ENCODE results near the gene DNAJB12.
A peak's percentile ranks its signal among the peaks of the same experiment; 100 is the strongest.

Gene DNAJB12

GRCh38 chr10:72323771-72324191, 30.9 kb downstream of the DNAJB12 start:
- TF ChIP-seq EZH2phosphoT487 (IDR thresholded peaks at IDR 0.05; ENCODE audit: low read depth) (no peak), CTCF (IDR thresholded peaks at IDR 0.05; ENCODE audit: low read depth, low read length) (no peak)
- no peaks in the 10 kb centered on the region for H3K36me3 ChIP-seq (replicated peaks; ENCODE audit: low read depth, low read length)
- no peaks in the 10 kb centered on the region for H3K9me3 ChIP-seq (ENCODE audit: insufficient read depth, low read length)
- H3K79me2 ChIP-seq (ENCODE audit: low read length) = no peaks in the 10 kb centered on the region
- H3K4me3 ChIP-seq (ENCODE audit: low read length) = no peak overlapping the region
- no peaks in the 10 kb centered on the region for H3K27me3 ChIP-seq (ENCODE audit: low read depth, low read length)
- peaks cover 54% of the 10 kb centered on the region for H3K4me1 ChIP-seq (ENCODE audit: low read length)
- H3K4me2 ChIP-seq (ENCODE audit: low read length) = no peak overlapping the region
- no peaks in the 10 kb centered on the region for H4K20me1 ChIP-seq (ENCODE audit: insufficient read depth, low read length)
- no peak overlapping the region for H2AFZ ChIP-seq (ENCODE audit: low read depth, low read length)
- H3K9ac ChIP-seq (ENCODE audit: low read length) = no peak overlapping the region
- no peak overlapping the region for H3K27ac ChIP-seq (ENCODE audit: low read length)

- no peaks in the 10 kb centered on the region for H4K20me1 ChIP-seq (ENCODE audit: insufficient read depth, low read length)
- no peaks in the 10 kb centered on the region for H3K27me3 ChIP-seq (ENCODE audit: low read depth, low read length)
- no peak overlapping the region for H3K27ac ChIP-seq (ENCODE audit: low read length)
- no peak overlapping the region for H3K4me2 ChIP-seq (ENCODE audit: low read length)
- no peak overlapping the region for H3K4me3 ChIP-seq (ENCODE audit: low read length)
- H3K4me1 ChIP-seq (ENCODE audit: low read length) = peaks cover 54% of the 10 kb centered on the region
- no peaks in the 10 kb centered on the region for H3K36me3 ChIP-seq (replicated peaks; ENCODE audit: low read depth, low read length)
- H3K79me2 ChIP-seq (ENCODE audit: low read length) = no peaks in the 10 kb centered on the region
- no peak overlapping the region for H2AFZ ChIP-seq (ENCODE audit: low read depth, low read length)
- TF ChIP-seq CTCF (IDR thresholded peaks at IDR 0.05; ENCODE audit: low read depth, low read length) = no peak
- TF ChIP-seq EZH2phosphoT487 (IDR thresholded peaks at IDR 0.05; ENCODE audit: low read depth) = no peak
- no peaks in the 10 kb centered on the region for H3K9me3 ChIP-seq (ENCODE audit: insufficient read depth, low read length)
- H3K9ac ChIP-seq (ENCODE audit: low read length) = no peak overlapping the region
Measured at GRCh38 chr10:72323108-72323749, 31.5 kb downstream of the DNAJB12 start.

GRCh38 chr10:72322280-72323058, 32.2 kb downstream of the DNAJB12 start:
- no peaks in the 10 kb centered on the region for H3K9me3 ChIP-seq (ENCODE audit: insufficient read depth, low read length)
- H3K79me2 ChIP-seq (ENCODE audit: low read length) = no peaks in the 10 kb centered on the region
- H3K9ac ChIP-seq (ENCODE audit: low read length) = no peak overlapping the region
- no peaks in the 10 kb centered on the region for H3K36me3 ChIP-seq (replicated peaks; ENCODE audit: low read depth, low read length)
- peaks cover 52% of the 10 kb centered on the region for H3K4me1 ChIP-seq (ENCODE audit: low read length)
- TF ChIP-seq EZH2phosphoT487 (IDR thresholded peaks at IDR 0.05; ENCODE audit: low read depth) (no peak), CTCF (IDR thresholded peaks at IDR 0.05; ENCODE audit: low read depth, low read length) (no peak)
- H3K27me3 ChIP-seq (ENCODE audit: low read depth, low read length) = no peaks in the 10 kb centered on the region
- no peak overlapping the region for H3K27ac ChIP-seq (ENCODE audit: low read length)
- H2AFZ ChIP-seq (ENCODE audit: low read depth, low read length) = no peak overlapping the region
- 0 out of 2 replicates have a peak overlapping the region, but pooled peaks have one; percentile 7 for H3K4me2 ChIP-seq (ENCODE audit: low read length)
- H4K20me1 ChIP-seq (ENCODE audit: insufficient read depth, low read length) = no peaks in the 10 kb centered on the region
- no peak overlapping the region for H3K4me3 ChIP-seq (ENCODE audit: low read length)

GRCh38 chr10:72322030-72322279, 32.8 kb downstream of the DNAJB12 start:
- no peak overlapping the region for H3K27ac ChIP-seq (ENCODE audit: low read length)
- H3K4me2 ChIP-seq (ENCODE audit: low read length) = no peak overlapping the region
- no peak overlapping the region for H2AFZ ChIP-seq (ENCODE audit: low read depth, low read length)
- H3K27me3 ChIP-seq (ENCODE audit: low read depth, low read length) = no peaks in the 10 kb centered on the region
- no peak overlapping the region for H3K4me3 ChIP-seq (ENCODE audit: low read length)
- H3K4me1 ChIP-seq (ENCODE audit: low read length) = peaks cover 56% of the 10 kb centered on the region
- H4K20me1 ChIP-seq (ENCODE audit: insufficient read depth, low read length) = no peaks in the 10 kb centered on the region
- no peaks in the 10 kb centered on the region for H3K79me2 ChIP-seq (ENCODE audit: low read length)
- TF ChIP-seq EZH2phosphoT487 (IDR thresholded peaks at IDR 0.05; ENCODE audit: low read depth) = no peak
- TF ChIP-seq CTCF (IDR thresholded peaks at IDR 0.05; ENCODE audit: low read depth, low read length) = no peak
- H3K9me3 ChIP-seq (ENCODE audit: insufficient read depth, low read length) = no peaks in the 10 kb centered on the region
- H3K9ac ChIP-seq (ENCODE audit: low read length) = no peak overlapping the region
- H3K36me3 ChIP-seq (replicated peaks; ENCODE audit: low read depth, low read length) = no peaks in the 10 kb centered on the region

Data from OCI-LY3 (cell line).